Measurements from ENCODE around the gene MYH6.

- TF ChIP-seq POLR2AphosphoS5 (IDR thresholded peaks at IDR 0.05; ENCODE audit: borderline replicate concordance, low read depth, low read length) (no peak), EZH2 (IDR thresholded peaks at IDR 0.05) (no peak)
These were observed 15.6 kb upstream of the MYH6 start for GRCh38 chr14:23423657-23424056.
